GM18505 (cell line): ENCODE measurements around the gene PAK1.

Experiments used
- ATAC-seq: cut with Tn5 transposase; IDR thresholded peaks from one replicate; pipeline ENCODE4 v1.9.1; 2021; ENCODE audit not compliant: unreplicated experiment
- POLR2A ChIP-seq: IDR thresholded peaks from 4 replicates; pipeline ENCODE4 v1.6.1; 2011; ENCODE audit warnings: borderline replicate concordance; ENCODE audit not compliant: insufficient read depth, insufficient read length; ENCODE audit errors: extremely low read depth

Gene PAK1

DNA sequence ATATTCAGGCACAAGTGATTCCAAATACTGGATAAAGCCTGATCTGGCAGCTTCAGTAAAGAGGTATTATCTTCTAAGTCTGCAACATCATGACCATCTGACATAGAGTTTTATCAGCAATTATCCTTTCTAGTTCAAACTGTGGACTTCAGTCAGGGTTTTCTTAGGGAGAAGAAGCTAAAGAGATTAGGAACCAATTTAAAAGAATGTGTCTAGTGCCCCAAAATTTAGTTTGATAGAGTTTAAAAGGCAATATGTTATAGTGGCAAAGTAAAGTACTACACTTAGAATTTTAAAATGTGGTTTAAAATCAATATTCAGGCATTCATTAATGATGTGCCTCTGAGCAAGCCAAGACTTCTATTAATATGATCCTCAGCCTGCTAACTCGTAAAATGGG is 5.4 kb downstream of the PAK1 start:
- no peak for ATAC-seq
- no peak for TF ChIP-seq POLR2A

DNA sequence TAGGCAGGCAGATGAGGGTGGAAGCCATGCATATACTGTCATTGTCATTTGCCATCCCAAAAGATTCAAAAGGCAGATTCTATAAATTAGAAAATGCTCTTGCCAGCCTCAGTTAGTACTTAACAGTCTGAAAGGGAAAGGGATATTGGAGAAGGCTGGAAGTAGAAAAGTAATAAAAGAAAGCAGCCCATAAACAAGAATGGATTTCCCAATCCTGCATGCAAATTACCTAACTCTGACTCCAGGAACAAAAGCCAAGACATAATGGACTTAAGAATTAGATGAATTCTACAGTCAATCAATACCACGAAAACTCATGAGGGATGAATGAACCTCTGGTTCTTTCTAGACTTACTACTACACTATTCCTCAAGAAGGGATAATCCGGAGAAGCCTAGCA is 5.9 kb downstream of the PAK1 start:
- no peak for TF ChIP-seq POLR2A
- no peak for ATAC-seq

DNA sequence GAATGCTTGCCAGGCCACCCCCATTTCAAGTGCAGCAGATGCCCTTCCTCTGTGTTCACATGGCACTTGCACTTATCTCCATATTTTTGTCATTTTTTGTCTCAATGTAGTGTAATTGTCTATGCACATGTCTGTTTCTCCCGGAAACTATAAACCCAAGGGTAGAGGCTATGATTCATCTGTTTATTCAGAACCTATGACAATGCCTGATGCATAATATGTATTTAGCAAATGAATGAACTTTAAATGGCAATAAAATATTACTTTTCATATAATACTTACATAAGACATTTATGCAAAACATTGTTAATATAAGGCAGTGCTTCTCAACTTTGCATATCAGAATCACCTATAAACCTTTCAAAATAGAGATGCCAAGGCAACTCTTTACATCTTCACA is 6.7 kb downstream of the PAK1 start:
- TF ChIP-seq POLR2A = no peak
- no peak for ATAC-seq

DNA sequence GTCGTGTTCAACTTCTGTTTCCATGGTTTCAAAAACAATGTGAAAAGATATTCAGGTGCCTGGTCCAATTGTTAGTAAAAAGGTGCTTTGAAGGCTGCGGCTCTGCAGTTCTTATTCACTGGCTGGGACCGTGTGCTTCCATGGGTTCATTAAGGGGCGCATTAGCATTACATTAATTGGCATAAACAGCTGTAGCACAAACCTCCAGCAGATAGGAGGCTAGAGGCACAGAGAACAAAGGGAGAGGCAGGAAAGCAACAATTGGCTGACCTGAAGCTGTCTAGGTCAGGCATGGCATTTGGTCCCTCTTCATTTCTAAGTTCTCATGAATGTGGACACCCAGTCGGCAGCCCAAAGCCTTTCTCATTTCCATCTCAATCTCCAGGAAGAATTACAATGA is 16.6 kb downstream of the PAK1 start:
- no peak for TF ChIP-seq POLR2A
- ATAC-seq = peak; percentile 16

DNA sequence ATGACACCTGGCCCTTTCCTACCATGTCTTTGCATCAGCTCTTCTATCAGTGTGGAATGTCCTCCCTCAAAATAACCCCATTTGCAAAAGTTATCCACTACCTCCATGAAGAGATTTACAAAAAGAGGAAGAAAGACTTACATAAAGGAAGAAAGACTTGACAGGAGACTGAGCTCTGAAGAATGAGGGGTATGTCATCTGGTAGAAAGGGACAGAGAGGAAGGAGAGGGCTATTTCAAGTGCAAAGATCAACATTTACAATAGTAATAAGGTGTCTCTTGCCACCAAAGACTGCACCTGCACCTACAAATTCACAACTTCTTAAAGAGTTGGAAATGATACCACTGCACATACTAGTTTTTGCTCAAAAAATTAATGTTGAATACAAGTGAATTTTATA is 18.2 kb downstream of the PAK1 start:
- no peak for TF ChIP-seq POLR2A
- no peak for ATAC-seq

DNA sequence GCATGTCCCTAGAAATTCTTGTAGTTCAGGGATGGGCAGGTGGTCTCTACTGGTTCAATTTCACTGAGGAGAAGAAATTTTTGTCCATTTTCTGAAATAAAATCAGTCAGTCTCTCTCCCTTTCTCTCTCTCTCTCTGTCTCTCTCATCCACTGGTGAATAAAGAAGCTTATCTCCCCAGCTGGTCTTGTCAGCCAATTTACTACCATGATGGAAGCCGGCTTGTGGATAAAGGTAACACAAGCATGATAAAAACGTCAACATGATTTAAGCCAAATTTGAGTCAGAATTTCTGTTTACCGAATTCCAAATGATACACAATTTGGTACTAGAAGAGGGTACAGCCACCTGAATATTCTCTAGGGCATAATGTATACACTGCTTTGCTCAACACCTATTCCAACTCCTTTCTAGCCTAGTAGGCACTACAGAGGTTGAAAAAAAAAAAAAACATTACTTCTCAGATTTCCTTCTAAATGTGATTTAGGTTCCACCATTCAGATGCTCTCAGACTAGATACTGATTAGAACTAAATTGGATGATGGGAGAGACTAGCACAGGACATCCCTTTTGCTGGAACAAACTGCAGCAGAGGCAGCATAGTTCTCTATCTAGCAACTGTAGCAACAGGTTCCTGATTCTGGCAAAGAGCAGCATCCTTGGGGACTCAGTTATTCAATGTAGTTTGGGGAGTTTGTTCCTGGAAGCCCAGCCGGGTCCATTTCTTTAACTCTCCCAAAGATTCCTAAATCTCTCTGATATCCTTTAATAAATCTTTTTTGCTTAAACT is 18.8 kb downstream of the PAK1 start:
- ATAC-seq = no peak
- no peak for TF ChIP-seq POLR2A

DNA sequence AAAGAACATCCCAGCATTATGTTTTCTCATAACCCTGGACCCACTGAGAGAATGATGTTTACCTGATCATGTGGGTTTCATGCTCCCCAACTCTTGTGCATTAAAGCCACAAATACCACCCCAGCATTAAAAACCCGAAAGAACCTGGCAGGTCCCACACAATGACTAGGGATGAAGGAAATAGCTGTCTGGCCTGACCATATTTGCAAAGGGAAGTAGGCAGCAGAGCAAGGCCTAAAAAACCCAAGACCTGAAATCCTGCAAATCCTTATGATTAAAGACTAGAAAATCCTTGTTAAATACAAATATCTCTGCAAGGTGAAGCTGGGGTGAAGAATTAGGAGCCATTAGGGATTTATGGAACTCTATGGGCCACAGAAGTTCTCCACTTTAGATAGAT is 23.7 kb downstream of the PAK1 start:
- no peak for TF ChIP-seq POLR2A
- ATAC-seq = no peak

DNA sequence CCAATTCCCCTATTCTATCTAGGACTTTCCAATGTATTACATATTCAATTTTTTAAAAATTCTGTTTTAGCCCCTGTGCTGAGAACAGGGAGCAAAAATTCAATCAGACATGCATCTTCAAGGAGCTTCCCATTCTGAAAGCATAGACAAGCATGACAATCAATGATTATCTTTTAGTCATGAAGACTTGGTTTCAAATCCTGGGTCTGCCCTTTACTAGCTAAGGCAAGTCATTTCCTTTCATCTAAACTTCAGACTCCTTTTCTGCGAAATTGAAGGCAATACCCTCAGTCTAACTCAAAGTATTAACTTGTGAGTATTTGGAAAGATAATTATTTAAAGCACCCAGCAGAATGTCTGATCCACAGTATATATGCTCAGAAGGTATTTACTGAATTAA is 24.1 kb downstream of the PAK1 start:
- TF ChIP-seq POLR2A = no peak
- ATAC-seq = no peak

DNA sequence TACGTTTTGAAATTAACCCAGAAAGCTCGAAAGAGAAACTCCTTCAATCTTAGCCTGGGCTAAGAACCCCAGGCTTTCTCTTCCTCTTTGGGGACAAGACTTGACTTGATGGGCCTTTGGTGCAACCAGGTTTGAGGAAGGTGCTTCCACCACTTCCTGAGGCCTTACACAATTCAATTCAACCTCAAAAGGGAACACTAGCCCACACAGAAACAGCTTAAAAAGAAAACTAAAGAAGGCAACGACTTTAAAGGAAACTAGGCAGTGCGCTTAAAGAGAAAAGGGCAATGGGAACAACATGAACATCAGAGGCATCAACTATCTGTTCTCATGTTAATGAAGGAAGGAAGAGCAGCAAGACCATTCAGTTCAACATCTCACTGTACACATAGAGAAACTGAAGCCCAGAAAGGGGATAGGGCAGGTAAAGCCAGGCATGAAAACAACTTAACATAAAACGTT is 24.8 kb downstream of the PAK1 start:
- TF ChIP-seq POLR2A = peak; percentile 35
- no peak for ATAC-seq

DNA sequence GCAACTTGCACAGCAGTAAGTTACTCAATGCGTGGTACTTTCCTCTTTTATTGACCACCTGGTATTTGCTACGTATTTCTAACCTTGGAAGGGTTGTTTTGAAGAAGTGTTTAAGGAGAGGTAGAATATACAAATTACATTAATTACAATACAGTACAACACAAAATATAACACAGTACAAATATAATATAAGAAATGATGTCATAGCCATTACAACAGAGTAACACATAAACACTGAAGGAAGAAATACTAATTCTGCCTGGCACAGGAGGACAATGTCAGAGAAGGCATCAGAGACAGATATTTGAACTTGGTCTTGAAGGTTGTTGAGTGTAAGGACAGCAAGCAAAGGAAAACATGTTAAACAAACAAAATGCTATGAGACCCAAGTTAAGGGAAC is 25.6 kb downstream of the PAK1 start:
- no peak for ATAC-seq
- TF ChIP-seq POLR2A = no peak

DNA sequence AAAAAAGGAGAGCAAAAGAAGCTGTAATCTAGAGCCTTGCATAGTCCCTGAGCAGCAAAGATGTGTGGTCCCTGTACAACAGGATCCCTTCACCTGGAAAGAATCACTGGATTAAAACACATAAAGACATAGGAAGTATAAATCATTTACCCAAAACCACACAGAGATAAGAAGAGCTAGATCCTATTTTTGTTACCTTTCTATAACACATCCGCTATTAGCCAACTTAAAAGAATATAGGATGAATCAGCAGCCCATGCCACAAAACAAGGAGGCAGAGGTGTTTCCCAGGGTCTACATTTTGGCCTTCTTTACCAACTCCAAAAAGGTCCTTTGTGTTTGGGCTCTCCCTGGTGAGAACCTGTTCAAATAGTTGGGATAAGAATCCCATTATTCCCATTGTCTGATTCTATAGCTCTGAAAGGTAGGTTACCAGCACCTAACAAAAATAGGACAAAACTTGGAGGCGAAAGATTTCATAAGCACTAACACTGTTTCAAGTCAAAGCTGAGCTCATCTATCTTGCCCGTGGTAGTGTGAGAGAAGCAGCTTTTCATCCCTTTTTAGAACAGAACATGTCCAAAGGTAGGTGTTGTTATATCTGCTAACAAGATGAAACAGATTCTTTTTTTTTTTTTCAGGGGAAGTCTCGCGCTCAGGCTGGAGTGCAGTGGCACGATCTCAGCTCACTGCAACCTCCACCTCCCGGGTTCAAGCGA is 26.8 kb downstream of the PAK1 start:
- no peak for TF ChIP-seq POLR2A

DNA sequence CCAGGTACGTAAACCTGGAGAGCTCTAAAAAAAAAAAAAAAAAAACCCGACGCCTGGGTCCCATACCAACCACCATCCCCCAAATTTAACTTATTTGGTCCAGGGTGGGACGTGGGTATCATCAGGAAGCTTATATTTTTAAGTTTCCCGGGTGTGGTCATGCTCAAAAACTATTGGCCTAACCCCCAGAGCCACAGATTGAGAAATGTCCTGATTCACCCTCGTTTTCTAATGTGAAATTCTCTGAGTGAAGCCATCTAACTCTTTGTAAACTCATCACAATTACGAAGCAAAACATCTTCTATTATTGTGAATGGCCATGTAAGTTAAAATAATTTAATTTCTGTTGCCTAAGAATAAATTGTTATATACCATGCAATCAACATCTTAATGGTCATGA is 29.6 kb downstream of the PAK1 start:
- no peak for TF ChIP-seq POLR2A
- no peak for ATAC-seq

More for the DNA sequence above, 26.8 kb downstream of the PAK1 start:
- ATAC-seq = no peak

DNA sequence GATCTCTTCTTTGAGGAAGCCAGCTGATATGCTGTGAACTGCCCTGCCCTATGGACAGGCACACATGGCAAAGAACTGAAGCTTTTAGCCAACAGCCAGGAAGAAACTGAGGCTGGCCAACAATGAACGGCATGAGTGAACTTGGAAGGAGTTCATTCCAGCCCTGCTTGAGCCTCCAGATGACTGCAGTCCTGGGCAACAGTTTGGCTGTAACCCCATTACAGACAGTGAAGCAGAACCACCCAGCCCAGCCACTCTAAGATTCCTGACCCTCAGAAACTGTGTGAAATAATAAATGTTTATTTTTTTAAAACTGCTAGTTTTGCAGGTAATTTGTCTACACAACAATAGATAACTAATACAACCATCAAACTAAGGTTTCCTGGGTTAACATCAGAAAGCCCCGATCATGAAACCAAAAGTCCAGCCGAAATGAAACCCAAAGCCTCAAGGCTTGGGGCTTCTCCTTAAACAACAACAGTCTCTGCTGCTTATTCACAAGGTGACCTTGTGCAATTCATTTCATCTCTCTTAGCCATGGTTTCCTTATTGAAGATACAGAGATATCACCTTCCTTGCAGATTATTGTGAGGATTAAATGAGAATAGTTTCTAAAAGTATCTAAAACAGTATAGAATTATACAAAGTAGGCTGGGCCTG is 31.4 kb downstream of the PAK1 start:
- TF ChIP-seq POLR2A = no peak
- ATAC-seq = no peak

DNA sequence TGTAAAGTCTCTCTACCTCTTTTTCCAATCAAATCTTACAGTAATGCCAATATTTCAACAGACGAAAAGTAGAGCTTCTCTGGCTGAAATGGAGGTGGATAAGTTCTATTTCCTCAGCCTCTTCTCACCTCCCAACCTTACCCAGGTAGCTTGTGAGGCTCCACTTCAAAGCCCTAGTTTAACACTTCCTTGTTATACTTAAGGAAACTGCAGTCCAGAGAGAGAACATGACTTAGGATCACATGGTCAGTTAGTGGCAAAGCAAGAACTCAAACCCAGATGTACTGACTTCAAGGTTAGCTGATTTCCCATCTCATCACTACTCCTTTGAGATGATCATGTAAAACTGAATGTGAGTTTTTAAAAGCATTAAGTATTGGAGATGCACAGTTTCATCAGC is 32.5 kb downstream of the PAK1 start:
- TF ChIP-seq POLR2A = no peak
- no peak for ATAC-seq
